ENCODE data around the gene HIPK1.

HIPK1 gene

DNA sequence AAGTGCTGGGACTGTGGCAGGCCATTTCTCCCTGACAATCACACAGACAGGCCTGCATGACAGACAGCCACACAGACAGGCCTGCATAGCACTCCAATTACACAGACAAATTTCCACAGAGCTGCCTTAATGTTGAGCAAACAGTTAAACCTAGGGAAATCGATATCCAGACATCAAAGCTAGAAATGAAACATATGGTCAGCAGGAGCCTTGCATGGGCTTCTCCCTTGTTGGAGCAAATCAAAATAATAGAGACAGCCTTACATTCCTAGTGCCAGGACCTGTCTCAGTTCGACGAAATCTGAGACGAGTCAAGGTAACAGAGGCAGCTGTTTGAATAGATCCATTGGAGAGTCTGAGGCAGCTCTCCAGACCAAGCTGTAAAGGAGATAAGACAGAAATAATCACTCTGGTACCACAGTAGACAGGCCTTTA, 92.6 kb downstream of the HIPK1 start:
- no peak for DNase-seq

DNA sequence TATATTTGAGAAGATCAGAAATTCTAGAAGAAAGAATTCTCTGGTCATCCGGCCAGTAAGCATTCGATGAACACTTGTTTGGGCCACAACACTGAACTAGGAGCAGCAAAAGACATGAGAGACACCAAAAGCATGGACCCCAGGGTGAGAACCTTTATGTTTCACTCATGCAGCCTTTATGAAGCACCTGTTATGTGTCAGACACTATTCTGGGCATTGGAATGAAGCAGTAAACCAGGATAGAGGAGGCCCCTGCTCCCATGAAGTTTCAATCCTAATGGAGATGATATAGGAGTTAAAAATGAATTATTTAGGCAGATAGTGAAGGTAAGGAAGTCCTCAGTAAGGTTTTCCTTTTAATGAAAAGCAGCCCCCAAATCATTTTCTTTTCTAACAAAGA, 93.8 kb downstream of the HIPK1 start:
- DNase-seq: no peak

GRCh38 chr1:114023377-114023776, 94.3 kb downstream of the HIPK1 start:
- no peak for DNase-seq

GRCh38 chr1:114024049-114024448, 94.9 kb downstream of the HIPK1 start:
- DNase-seq: no peak

DNA sequence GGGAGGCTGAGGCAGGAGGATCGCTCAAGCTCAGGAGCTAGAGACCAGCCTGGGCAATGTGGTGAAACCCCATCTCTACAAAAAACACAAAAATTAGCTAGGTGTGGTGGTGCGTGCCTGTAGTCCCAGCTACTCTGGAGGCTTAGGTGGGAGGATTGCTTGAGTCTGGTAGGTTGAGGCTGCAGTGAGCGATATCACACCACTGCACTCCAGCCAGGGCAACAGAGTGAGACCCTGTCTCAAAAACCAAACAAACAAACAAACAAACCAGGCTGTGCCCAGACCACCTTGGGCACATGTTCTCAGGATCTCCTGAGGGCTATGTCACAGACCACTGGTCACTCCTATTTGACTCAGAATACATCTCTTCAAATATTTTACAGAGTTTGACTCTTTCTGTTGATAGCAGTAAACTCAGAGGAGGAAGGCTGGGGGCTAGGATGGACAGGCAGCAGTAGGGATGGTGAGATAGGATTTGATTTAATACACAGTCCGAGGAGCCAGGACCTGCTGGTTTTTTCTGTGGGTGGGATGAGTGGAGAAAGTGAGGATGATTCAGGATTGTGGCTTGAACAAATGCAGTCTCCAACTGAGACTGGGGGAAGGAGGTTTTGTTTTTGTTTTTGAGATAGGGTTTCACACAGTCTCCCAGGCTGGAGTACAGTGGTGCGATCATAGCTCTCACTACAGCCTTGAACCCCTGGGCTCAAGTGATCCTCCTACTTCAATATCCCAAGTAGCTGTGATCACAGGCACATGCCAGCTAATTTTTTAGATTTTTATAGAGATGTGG, 96.7 kb downstream of the HIPK1 start:
- no peak for DNase-seq

GRCh38 chr1:114026797-114027196, 97.7 kb downstream of the HIPK1 start:
- DNase-seq: no peak
